ENCODE results near the gene NUTM2F.

NUTM2F gene

GRCh38 chr9:94289691-94290090 is 38.8 kb downstream of the NUTM2F start:
- Histone ChIP-seq H3K36me3 (ENCODE audit: control insufficient read depth in 2 of 2, insufficient read depth in 1 of 2, low read length in 2 of 2) (peaks cover 0 to 29% of the 10 kb centered on the region in 2 experiments; a peak in 1 of 3 replicates), H3K27ac (ENCODE audit: extremely low read depth, low read depth, low read length) (no peak overlapping the region), H3K4me1 (ENCODE audit: control insufficient read depth, insufficient read depth, low read length) (no peaks in the 10 kb centered on the region), H3K9me3 (ENCODE audit: control insufficient read depth, insufficient read depth, low read depth, low read length) (no peaks in the 10 kb centered on the region), H3K4me3 (ENCODE audit: low read depth, low read length) (no peak overlapping the region)
- ChIA-PET POLR2A (no interaction called here), CTCF (interaction anchor here (0.7 kb wide), 1 partner anchor 45 kb away, joined by 3 read pairs; no protein-coding TSS in a partner anchor)
- no peak for TF ChIP-seq ZNF768 (tag by site-specific recombination; IDR thresholded peaks at IDR 0.05)
- TF ChIP-seq ZNF391 (tag by site-specific recombination; IDR thresholded peaks at IDR 0.05; ENCODE audit: borderline replicate concordance, low read depth), result no peak
- no peak for TF ChIP-seq ZNF571 (tag by site-specific recombination; IDR thresholded peaks at IDR 0.05)
- no peak for TF ChIP-seq ZNF335 (tag by site-specific recombination; conservative IDR thresholded peaks at IDR 0.05)
- no peak for TF ChIP-seq ZNF558 (tag by site-specific recombination; IDR thresholded peaks at IDR 0.05)
- no peak for TF ChIP-seq GLI2 (tag by site-specific recombination; IDR thresholded peaks at IDR 0.05; ENCODE audit: borderline replicate concordance, low read depth)
- no peak for TF ChIP-seq ZNF311 (tag by site-specific recombination; IDR thresholded peaks at IDR 0.05; ENCODE audit: borderline replicate concordance)
- no peak for TF ChIP-seq SCRT2 (tag by site-specific recombination; IDR thresholded peaks at IDR 0.05)
- no peak for TF ChIP-seq ZNF112 (tag by site-specific recombination; IDR thresholded peaks at IDR 0.05)
- TF ChIP-seq ZFP69B (tag by site-specific recombination; IDR thresholded peaks at IDR 0.05), result no peak
- TF ChIP-seq MZF1 (tag by site-specific recombination; IDR thresholded peaks at IDR 0.05; ENCODE audit: borderline replicate concordance), result no peak

- Histone ChIP-seq H3K9me3 (ENCODE audit: control insufficient read depth, insufficient read depth, low read depth, low read length) (no peaks in the 10 kb centered on the region), H3K36me3 (ENCODE audit: control insufficient read depth in 2 of 2, insufficient read depth in 1 of 2, low read length in 2 of 2) (peaks cover 0 to 22% of the 10 kb centered on the region in 2 experiments; a peak in 1 of 3 replicates), H3K4me3 (ENCODE audit: low read depth, low read length) (no peak overlapping the region), H3K4me1 (ENCODE audit: control insufficient read depth, insufficient read depth, low read length) (no peaks in the 10 kb centered on the region), H3K27ac (ENCODE audit: extremely low read depth, low read depth, low read length) (no peak overlapping the region)
- ChIA-PET CTCF (interaction anchor here (0.6 kb wide), 2 partner anchors 13 to 284 kb away, joined by 3 to 6 read pairs; no protein-coding TSS in a partner anchor), POLR2A (interaction anchor here (0.5 kb wide), 1 partner anchor 844 kb away, joined by 3 read pairs; no protein-coding TSS in a partner anchor)
- TF ChIP-seq ZNF223 (tag by site-specific recombination; IDR thresholded peaks at IDR 0.05), result no peak
- no peak for TF ChIP-seq ZNF362 (tag by site-specific recombination; IDR thresholded peaks at IDR 0.05)
- TF ChIP-seq BCL11A (tag by site-specific recombination; IDR thresholded peaks at IDR 0.05; ENCODE audit: low read depth), result no peak
- TF ChIP-seq PATZ1 (tag by site-specific recombination; IDR thresholded peaks at IDR 0.05), result no peak
- TF ChIP-seq ZNF585B (tag by site-specific recombination; IDR thresholded peaks at IDR 0.05), result no peak
- TF ChIP-seq ZNF433 (tag by site-specific recombination; IDR thresholded peaks at IDR 0.05; ENCODE audit: low read depth), result no peak
- TF ChIP-seq KLF9 (tag by site-specific recombination; IDR thresholded peaks at IDR 0.05; ENCODE audit: low read depth), result no peak
- TF ChIP-seq ZNF140 (tag by site-specific recombination; IDR thresholded peaks at IDR 0.05), result no peak
- no peak for TF ChIP-seq ZNF624 (tag by site-specific recombination; IDR thresholded peaks at IDR 0.05)
- TF ChIP-seq, protein P1, sequence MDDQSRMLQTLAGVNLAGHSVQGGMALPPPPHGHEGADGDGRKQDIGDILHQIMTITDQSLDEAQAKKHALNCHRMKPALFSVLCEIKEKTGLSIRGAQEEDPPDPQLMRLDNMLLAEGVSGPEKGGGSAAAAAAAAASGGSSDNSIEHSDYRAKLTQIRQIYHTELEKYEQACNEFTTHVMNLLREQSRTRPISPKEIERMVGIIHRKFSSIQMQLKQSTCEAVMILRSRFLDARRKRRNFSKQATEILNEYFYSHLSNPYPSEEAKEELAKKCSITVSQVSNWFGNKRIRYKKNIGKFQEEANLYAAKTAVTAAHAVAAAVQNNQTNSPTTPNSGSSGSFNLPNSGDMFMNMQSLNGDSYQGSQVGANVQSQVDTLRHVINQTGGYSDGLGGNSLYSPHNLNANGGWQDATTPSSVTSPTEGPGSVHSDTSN (CRISPR knock-in tag; IDR thresholded peaks at IDR 0.05), result no peak
- TF ChIP-seq ZNF670 (tag by site-specific recombination; IDR thresholded peaks at IDR 0.05; ENCODE audit: low read depth), result no peak
- TF ChIP-seq ZBTB49 (tag by site-specific recombination; IDR thresholded peaks at IDR 0.05; ENCODE audit: low read depth), result no peak
- no peak for TF ChIP-seq SCRT1 (tag by site-specific recombination; IDR thresholded peaks at IDR 0.05; ENCODE audit: borderline replicate concordance)
- TF ChIP-seq HOXC10 (CRISPR knock-in tag; IDR thresholded peaks at IDR 0.05), result no peak
- TF ChIP-seq, protein P2, sequence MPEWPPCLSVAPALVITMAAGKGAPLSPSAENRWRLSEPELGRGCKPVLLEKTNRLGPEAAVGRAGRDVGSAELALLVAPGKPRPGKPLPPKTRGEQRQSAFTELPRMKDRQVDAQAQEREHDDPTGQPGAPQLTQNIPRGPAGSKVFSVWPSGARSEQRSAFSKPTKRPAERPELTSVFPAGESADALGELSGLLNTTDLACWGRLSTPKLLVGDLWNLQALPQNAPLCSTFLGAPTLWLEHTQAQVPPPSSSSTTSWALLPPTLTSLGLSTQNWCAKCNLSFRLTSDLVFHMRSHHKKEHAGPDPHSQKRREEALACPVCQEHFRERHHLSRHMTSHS (tag by site-specific recombination; IDR thresholded peaks at IDR 0.05), result no peak
These were observed 40.4 kb downstream of the NUTM2F start for GRCh38 chr9:94287877-94288513.
